WI38 (cell line): ENCODE measurements around the gene PTPN4.
"Not testable (repeated sequence)": the region's sequence is repeated elsewhere in the genome, so short reads cannot be mapped to it uniquely, and the experiment has no call there.

Experiments used
- H3K4me3 ChIP-seq: 2 replicates; pipeline ENCODE4 v1.5.1; 2011; ENCODE audit warnings: low read depth, mild to moderate bottlenecking, control low read depth, low read length
- CTCF ChIP-seq: IDR thresholded peaks from 2 replicates; pipeline ENCODE4 v1.5.1; 2012; ENCODE audit warnings: low read depth, mild to moderate bottlenecking, control low read depth, low read length

PTPN4 gene

GRCh38 chr2:119981896-119982295 lies 222.2 kb downstream of the PTPN4 start:
- no peak overlapping the region for H3K4me3 ChIP-seq
- TF ChIP-seq CTCF = no peak

- no peak overlapping the region for H3K4me3 ChIP-seq
- no peak for TF ChIP-seq CTCF
Observed at GRCh38 chr2:119982506-119982905, 222.8 kb downstream of the PTPN4 start.

GRCh38 chr2:119983108-119983507 lies 223.4 kb downstream of the PTPN4 start:
- no peak overlapping the region for H3K4me3 ChIP-seq
- TF ChIP-seq CTCF = no peak

- TF ChIP-seq CTCF = no peak
- H3K4me3 ChIP-seq = no peak overlapping the region
Observed at GRCh38 chr2:119996148-119996547, 236.4 kb downstream of the PTPN4 start.

- H3K4me3 ChIP-seq = not testable (repeated sequence)
Observed at GRCh38 chr2:119996896-119997891, 237.5 kb downstream of the PTPN4 start.

- no peak overlapping the region for H3K4me3 ChIP-seq
- no peak for TF ChIP-seq CTCF
Observed at GRCh38 chr2:120001471-120001870, 241.7 kb downstream of the PTPN4 start.

- H3K4me3 ChIP-seq = no peak overlapping the region
- no peak for TF ChIP-seq CTCF
Observed at GRCh38 chr2:120004254-120004653, 244.5 kb downstream of the PTPN4 start.
